ENCODE results near the gene C16orf82.
A peak's percentile ranks its signal among the peaks of the same experiment; 100 is the strongest.
"Not testable (repeated sequence)": the region's sequence is repeated elsewhere in the genome, so short reads cannot be mapped to it uniquely, and the experiment has no call there.

C16orf82 gene

DNA sequence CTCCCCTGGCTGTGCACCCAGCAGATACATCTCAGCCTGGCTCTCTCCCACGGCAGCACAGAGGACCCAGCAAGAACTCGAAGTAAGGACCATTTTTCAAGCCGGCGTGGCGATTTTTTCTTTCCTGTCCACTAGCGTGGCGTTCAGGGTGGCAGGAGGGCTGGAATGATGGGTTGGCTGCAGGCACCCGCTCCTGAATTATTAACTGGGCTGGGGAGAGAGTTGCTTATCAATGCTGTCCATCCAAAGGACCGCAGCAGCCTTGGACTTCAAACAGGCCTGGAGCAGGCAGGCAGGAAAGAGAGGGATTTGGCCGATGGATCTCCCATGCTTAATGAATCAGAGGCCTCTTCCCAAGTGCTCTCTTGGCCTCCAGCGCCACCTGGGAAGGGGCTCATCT is 7.0 kb downstream of the C16orf82 start:
- DNase-seq (no peak), ATAC-seq (no peak)
- Mint-ChIP-seq H3K27me3 (peaks cover 30% of the 10 kb centered on the region), H3K9me3 (peaks cover 9 to 15% of the 10 kb centered on the region in 2 donors), H3K4me3 (no peak overlapping the region), H3K27ac (no peak overlapping the region), H3K4me1 (no peaks in the 10 kb centered on the region)

GRCh38 chr16:27080895-27081294 is 14.2 kb downstream of the C16orf82 start:
- peaks cover 72% of the 10 kb centered on the region for H3K27me3 Mint-ChIP-seq
- ATAC-seq (no peak), DNase-seq (no peak)
- peaks cover 5 to 13% of the 10 kb centered on the region in 2 donors for H3K9me3 Mint-ChIP-seq
- H3K4me3 Mint-ChIP-seq: no peak overlapping the region
- no peak overlapping the region for H3K27ac Mint-ChIP-seq
- H3K4me1 Mint-ChIP-seq: no peaks in the 10 kb centered on the region

DNA sequence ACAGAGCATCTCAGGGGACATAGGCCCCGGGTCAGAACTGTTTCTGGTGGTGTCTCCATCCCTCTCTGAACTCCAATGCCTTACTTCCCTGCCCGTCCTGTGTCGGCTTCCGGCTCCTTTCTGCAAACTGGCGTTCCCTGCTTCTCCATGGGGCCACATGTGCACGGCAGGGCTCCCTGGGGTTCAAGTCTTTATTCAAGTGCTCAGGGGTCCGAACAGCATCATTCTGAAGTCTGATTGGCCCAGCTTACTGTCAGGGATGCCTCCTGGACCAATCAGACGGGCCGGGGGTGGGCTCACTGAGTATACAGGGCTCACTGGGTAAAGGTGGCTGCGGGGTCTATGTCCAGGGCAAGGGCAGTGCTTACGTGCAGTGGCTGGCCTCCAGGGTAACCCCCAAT is 17.1 kb downstream of the C16orf82 start:
- ATAC-seq (no peak), DNase-seq (no peak)
- Mint-ChIP-seq H3K27me3 (peaks cover 49% of the 10 kb centered on the region), H3K4me3 (no peak overlapping the region), H3K4me1 (no peaks in the 10 kb centered on the region), H3K27ac (peak overlapping the region in 1 of 2 donors; percentile 73), H3K9me3 (no peaks in the 10 kb centered on the region)

GRCh38 chr16:27084307-27085028 is 17.7 kb downstream of the C16orf82 start:
- Mint-ChIP-seq H3K4me1 (no peaks in the 10 kb centered on the region), H3K4me3 (no peak overlapping the region), H3K27me3 (peaks cover 45% of the 10 kb centered on the region), H3K27ac (no peak overlapping the region), H3K9me3 (no peaks in the 10 kb centered on the region)
- no peak for ATAC-seq
- DNase-seq: no peak

DNA sequence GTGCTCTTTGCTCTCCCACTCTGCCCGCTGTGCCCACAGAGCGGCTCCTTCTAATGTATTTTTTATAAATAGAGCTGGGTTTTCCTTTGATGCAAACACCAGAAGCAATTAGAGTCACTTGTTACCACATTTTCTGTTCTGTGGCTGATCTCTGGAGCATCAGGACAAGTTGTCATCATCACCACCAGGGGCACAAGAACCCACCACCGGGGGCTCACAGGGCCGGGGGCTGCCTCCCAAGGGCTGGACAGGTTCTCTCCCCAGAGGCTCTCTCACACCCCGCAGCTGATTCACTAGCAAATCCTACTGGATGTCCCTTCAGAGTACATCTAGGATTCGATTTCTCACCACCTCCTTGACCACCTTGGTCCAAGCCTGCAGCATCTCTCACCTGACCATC is 18.5 kb downstream of the C16orf82 start:
- H3K9me3 Mint-ChIP-seq: no peaks in the 10 kb centered on the region
- H3K27me3 Mint-ChIP-seq: peaks cover 50% of the 10 kb centered on the region

GRCh38 chr16:27086031-27086430 is 19.3 kb downstream of the C16orf82 start:
- not testable (repeated sequence) for ATAC-seq, H3K4me1 Mint-ChIP-seq, H3K27ac Mint-ChIP-seq, H3K4me3 Mint-ChIP-seq, H3K9me3 Mint-ChIP-seq, DNase-seq
- peaks cover 55% of the 10 kb centered on the region for H3K27me3 Mint-ChIP-seq

More for the DNA sequence above, 18.5 kb downstream of the C16orf82 start:
- H3K4me3 Mint-ChIP-seq: no peak overlapping the region
- ATAC-seq (no peak), DNase-seq (no peak)
- no peaks in the 10 kb centered on the region for H3K4me1 Mint-ChIP-seq
- peak overlapping the region in 1 of 2 donors; percentile 63 for H3K27ac Mint-ChIP-seq

DNA sequence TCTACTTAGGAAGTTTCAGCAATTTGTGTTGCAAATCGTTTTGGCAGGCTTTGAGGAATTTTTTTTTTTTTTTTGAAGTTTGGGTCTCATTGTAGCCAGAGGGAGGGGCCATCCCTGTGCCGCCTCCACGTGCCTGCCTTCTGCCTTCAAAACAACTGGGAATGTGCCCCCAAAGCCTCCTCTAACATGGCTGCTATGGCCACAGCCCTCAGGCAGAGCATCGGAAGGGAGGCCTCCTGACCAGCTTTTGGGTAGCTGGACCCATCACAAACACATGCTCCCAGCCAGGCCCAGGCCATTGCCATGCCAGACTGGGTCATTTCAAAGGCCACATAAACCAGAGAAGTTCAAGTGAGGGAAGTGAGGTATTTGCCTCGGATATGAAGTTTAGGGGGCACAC is 21.5 kb downstream of the C16orf82 start:
- Mint-ChIP-seq H3K4me1 (no peaks in the 10 kb centered on the region), H3K4me3 (no peak overlapping the region), H3K27ac (no peak overlapping the region), H3K9me3 (no peaks in the 10 kb centered on the region), H3K27me3 (peaks cover 64% of the 10 kb centered on the region)
- no peak for ATAC-seq
- DNase-seq: no peak

GRCh38 chr16:27096375-27096774 is 29.6 kb downstream of the C16orf82 start:
- Mint-ChIP-seq H3K4me1 (no peaks in the 10 kb centered on the region), H3K4me3 (no peak overlapping the region), H3K27me3 (peaks cover 35% of the 10 kb centered on the region), H3K27ac (no peak overlapping the region), H3K9me3 (peaks cover 0 to 14% of the 10 kb centered on the region in 2 donors)
- DNase-seq: no peak
- ATAC-seq: no peak

DNA sequence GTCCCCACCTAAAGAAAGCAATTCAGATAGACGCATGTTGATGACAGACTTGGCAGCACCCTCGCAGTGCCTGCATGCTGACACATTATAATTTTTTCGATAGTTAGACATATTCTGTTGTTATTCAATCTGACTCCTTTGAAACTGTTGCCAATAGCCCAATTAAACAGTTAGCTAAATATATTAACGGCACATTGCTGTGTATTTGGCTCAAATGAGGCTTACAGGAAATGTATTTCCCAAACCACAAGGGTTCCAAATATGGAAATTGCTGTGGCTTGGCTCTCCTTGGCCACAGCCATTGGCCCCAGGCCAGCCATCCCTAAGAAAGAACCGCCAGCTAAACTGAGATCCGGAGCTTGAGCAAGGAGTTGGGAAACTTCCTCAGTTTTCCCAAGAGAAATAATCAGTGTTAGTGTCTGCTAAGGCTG is 31.1 kb downstream of the C16orf82 start:
- Mint-ChIP-seq H3K27me3 (peaks cover 21% of the 10 kb centered on the region), H3K9me3 (peaks cover 0 to 14% of the 10 kb centered on the region in 2 donors), H3K4me3 (no peak overlapping the region), H3K27ac (no peak overlapping the region), H3K4me1 (no peaks in the 10 kb centered on the region)
- no peak for ATAC-seq
- no peak for DNase-seq

GRCh38 chr16:27098366-27099049 is 31.8 kb downstream of the C16orf82 start:
- Mint-ChIP-seq H3K4me3 (no peak overlapping the region), H3K27ac (peak overlapping the region in 1 of 2 donors; percentile 22), H3K27me3 (peaks cover 14% of the 10 kb centered on the region), H3K9me3 (peaks cover 0 to 14% of the 10 kb centered on the region in 2 donors), H3K4me1 (no peaks in the 10 kb centered on the region)
- no peak for ATAC-seq
- no peak for DNase-seq

DNA sequence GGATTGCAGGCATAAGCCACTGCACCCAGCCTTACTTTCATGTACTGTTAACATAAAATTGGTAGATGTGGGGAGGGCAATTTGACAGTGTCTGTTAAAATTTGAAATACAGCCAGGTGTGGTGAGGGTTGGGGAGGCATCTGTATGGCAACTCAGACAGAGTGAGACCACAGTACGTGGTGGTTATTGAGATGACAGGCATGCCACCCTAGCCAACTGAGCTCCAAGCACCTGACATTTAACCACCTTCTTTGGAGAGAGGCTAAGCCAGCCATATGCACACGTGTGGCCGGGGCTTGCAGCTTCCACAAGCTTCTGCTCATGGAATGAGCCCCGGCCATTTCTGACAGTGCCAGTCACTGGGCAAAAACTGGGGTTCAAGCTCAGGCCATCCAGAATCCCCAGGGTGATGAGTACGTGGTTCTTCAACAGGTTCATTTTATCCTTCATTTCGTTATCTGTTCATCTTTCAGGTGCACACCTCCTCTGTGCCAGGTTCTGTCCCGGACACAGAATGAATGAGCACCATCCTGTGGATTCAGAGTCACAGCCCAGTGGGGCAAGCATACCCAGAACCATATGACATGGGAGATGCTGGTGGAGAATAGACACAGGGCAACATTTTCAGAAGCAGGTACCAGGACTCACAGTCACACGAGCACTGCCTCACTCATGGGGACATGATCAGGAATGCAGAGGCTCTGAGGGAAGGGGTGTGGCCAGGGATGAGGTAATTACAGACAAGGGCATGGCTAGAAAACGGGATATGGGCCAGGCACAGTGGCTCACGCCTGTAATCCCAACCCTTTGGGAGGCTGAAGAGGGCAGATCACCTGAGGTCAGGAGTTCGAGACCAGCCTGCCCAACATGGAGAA is 36.2 kb downstream of the C16orf82 start:
- no peak for ATAC-seq
- Mint-ChIP-seq H3K9me3 (no peaks in the 10 kb centered on the region), H3K27ac (no peak overlapping the region), H3K4me3 (no peak overlapping the region), H3K27me3 (peaks cover 5% of the 10 kb centered on the region), H3K4me1 (no peaks in the 10 kb centered on the region)
- no peak for DNase-seq

- ATAC-seq (no peak), DNase-seq (no peak)
- Mint-ChIP-seq H3K4me1 (peaks cover 3% of the 10 kb centered on the region), H3K27me3 (peaks cover 8% of the 10 kb centered on the region), H3K27ac (peak overlapping the region in 1 of 2 donors; percentile 59), H3K9me3 (no peaks in the 10 kb centered on the region), H3K4me3 (no peak overlapping the region)
Observed at GRCh38 chr16:27103954-27104353, 37.2 kb downstream of the C16orf82 start.

DNA sequence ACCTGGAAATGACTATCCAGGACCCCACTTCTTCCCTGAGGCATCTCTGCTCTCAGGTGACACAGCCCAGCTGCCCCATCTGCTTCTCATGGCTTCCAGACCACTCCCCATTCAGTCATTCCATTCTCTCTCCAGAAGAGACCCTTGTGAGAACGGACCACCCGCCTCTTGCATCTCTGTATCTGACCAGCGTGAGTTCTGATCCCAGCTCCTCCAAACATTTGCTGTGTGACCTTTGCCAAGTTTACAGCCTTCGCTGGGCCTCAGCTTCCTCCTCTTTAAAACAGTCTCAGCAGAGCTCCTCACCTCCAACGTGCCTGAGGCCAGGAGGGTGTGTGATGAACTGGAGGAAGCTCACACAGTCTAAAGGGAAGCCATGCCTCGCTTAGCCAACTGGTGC is 39.6 kb downstream of the C16orf82 start:
- H3K4me1 Mint-ChIP-seq: peaks cover 11% of the 10 kb centered on the region
- DNase-seq (no peak), ATAC-seq (no peak)
- H3K9me3 Mint-ChIP-seq: no peaks in the 10 kb centered on the region
- no peak overlapping the region for H3K27ac Mint-ChIP-seq
- H3K27me3 Mint-ChIP-seq: peaks cover 8% of the 10 kb centered on the region
- no peak overlapping the region for H3K4me3 Mint-ChIP-seq

DNA sequence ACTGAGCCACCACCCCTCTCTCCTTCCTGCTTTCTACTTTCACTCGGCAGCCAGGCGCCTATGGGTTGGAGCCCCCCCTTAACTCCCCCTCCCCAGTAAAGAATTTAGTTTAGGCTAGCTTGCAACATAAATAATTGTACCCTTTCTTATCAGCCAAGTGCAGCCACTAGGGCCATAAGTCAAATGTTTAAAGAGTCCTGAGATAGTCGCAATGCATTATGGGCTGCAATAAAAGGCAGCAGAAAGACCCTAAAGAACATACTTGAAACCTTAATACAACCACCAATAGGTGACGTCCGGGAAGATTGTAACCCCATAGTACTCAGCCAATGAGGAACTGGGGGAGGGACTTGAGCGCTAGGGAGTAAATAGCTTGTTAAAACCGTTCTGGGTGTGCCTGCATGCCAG is 40.5 kb downstream of the C16orf82 start:
- Mint-ChIP-seq H3K4me3 (no peak overlapping the region), H3K9me3 (no peaks in the 10 kb centered on the region), H3K27me3 (peaks cover 8% of the 10 kb centered on the region), H3K27ac (no peak overlapping the region), H3K4me1 (peaks cover 11% of the 10 kb centered on the region)
- ATAC-seq (no peak), DNase-seq (no peak)

DNA sequence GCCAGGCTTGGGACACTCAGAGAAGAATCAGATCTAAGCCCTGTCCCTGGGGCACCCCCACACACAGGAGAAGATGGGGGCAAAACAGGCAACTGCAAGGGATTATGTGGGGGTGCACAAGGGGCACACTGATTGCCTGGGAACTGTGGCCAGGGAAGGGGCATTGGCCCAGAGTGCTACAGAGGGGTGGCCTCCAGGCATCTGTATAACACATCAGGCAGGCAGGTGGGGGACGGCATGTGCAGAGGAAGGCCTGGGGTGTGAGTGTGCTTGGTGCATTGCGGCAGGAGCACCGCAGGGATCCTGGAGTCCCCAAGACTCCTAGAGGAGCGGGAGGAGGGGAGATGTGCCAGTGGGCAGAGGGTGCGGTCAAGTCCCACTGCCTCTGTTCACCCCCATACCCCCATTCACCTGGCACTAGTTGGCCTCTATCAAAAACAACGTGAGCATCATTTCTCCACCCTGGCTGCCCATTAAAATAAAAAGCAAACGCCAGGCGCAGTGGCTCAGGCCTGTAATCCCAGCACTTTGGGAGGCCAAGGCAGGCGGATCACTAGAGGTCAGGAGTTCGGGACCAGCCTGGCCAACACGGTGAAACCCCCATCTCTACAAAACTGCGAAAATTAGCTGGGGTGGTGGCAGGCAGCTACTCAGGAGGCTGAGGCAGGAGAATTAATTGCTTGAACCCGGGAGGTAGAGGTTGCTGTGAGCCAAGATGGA is 41.5 kb downstream of the C16orf82 start:
- DNase-seq (no peak), ATAC-seq (no peak)
- Mint-ChIP-seq H3K9me3 (no peaks in the 10 kb centered on the region), H3K27ac (no peak overlapping the region), H3K4me3 (peak overlapping the region in 1 of 2 donors; percentile 7), H3K27me3 (peaks cover 8% of the 10 kb centered on the region), H3K4me1 (peaks cover 11% of the 10 kb centered on the region)
